Measurements from ENCODE around the gene NRDE2.

NRDE2 gene, protein sequence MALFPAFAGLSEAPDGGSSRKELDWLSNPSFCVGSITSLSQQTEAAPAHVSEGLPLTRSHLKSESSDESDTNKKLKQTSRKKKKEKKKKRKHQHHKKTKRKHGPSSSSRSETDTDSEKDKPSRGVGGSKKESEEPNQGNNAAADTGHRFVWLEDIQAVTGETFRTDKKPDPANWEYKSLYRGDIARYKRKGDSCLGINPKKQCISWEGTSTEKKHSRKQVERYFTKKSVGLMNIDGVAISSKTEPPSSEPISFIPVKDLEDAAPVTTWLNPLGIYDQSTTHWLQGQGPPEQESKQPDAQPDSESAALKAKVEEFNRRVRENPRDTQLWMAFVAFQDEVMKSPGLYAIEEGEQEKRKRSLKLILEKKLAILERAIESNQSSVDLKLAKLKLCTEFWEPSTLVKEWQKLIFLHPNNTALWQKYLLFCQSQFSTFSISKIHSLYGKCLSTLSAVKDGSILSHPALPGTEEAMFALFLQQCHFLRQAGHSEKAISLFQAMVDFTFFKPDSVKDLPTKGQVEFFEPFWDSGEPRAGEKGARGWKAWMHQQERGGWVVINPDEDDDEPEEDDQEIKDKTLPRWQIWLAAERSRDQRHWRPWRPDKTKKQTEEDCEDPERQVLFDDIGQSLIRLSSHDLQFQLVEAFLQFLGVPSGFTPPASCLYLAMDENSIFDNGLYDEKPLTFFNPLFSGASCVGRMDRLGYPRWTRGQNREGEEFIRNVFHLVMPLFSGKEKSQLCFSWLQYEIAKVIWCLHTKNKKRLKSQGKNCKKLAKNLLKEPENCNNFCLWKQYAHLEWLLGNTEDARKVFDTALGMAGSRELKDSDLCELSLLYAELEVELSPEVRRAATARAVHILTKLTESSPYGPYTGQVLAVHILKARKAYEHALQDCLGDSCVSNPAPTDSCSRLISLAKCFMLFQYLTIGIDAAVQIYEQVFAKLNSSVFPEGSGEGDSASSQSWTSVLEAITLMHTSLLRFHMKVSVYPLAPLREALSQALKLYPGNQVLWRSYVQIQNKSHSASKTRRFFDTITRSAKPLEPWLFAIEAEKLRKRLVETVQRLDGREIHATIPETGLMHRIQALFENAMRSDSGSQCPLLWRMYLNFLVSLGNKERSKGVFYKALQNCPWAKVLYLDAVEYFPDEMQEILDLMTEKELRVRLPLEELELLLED

DNA sequence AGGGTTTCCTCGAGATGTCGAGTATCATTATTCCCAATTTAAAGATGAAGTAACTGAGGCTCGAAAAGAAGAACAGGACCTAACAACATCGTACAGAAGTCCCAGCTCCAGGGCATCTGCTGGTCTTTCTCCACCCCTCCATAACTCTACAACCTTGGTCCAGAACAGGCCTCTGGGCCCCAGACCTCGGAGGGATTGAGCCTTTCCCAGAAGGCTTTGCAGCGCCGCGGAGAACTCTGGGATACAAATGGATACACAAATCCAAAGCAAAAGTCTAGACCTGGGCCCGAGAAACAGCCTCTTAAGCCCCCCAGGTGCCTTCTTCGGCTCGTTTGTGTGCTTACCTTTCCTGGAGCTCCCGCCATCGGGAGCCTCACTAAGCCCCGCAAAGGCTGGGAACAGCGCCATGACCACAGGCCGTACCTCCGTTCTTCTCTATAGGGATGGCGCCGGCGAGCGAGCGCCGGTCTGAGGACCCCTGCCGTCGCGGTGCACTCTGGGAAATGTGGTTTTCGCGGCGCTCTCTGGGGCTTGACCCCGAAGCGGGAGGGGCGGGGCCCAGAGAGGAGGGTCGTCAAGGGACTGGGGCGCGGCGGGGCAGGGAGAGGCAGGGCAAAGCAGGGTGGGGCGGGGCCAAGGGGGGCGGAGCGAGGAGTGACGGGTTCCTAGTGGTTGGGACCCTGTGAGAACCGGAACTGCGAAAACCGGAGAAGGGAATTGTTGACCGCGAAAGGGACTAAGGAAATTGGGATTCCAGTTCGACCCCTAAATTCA, at the start of gene NRDE2:
TSS of gene NRDE2 (minus strand) at position 445 of the 774 bp plus-strand sequence. CDS start at position 408, 37 bp downstream.
- peak; percentile 98 for DNase-seq

DNA sequence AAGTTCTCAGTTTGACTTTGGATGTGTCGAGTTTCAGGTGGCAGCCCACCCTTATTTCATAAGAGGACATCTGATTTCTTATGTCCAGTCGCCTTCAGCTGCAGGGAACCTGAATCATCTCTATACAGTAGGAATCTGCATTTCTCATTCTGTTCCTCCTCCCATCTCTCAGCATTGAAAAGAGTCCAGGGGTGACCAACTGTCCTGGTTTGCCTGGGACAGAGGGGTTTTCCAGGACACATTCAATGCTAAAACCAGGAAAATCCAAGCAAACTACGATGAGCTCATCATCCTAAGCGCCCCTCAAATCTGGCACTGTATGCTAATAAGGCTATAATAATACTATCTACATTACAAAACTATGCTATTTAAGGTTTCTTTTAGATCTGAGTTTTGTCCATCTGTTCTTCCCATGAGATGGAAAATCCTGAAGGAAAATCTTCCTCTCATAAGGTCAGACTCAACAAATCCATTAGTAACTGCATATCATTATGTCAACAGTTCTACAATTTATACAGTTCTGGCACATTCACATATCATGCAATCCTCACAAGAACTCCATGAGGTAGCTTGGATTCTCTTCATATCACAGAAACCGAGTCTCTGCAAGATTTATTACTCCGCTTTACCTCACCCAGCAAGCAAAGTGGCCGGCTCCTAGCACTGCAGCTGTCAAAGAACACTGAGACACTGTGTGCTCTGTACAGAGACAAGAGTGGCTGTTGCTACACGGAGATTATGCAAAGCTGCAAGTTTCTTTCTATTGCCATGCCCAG, 49.5 kb upstream of the NRDE2 start:
- DNase-seq: no peak

DNA sequence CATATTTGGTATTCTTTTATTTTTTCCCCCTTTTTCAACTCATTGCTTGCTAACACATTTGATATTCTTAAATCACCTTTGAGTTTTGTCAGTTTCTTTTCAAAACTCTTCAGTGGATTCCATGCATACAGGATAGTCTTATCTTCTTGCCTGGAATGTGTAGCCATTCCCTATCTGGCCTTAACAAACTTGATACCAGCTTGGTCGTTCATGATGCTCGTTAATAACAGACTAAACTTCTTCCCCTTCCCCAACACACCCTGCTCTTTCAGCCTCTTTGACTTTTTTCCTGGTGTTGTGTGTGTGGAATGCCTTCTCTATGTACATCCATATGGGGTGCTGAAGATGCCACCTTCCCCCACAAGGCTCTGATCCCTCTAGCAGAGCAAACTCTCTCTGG, 47.4 kb upstream of the NRDE2 start:
- DNase-seq: no peak

DNA sequence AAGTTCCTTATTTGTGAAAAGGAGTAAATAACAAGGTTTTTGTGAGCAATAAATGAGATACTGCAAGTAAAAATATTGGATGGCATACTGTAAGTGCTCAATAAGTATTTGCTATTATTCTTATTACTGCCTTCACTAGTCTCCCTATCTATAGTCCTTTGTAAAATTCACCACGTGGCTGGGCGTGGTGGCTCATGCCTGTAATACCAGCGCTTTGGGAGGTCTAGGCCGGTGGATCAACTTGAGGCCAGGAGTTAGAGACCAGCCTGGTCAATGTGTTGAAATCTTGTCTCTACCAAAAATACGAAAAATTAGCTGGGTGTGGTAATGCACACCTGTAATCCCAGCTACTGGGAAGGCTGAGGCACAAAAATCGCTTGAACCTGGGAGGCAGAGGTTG, 46.5 kb upstream of the NRDE2 start:
- DNase-seq: no peak

DNA sequence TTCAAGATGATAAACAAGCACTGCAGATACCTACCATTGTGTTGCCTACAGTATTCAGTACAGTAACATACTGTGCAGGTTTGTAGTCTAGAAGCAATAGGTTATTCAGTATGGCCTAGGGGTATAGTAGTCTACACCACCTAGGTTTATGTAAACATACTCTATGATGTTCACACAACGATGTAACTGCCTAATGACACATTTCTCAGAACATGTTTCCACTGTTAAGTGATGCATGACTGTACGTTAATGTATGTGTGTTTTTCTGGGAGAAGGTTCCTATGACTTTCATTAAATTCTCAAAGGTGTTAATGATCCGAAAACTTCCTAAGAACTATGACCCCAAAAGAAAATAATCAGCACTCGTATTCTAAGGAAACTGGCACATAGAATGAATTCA, 44.2 kb upstream of the NRDE2 start:
- DNase-seq: no peak

DNA sequence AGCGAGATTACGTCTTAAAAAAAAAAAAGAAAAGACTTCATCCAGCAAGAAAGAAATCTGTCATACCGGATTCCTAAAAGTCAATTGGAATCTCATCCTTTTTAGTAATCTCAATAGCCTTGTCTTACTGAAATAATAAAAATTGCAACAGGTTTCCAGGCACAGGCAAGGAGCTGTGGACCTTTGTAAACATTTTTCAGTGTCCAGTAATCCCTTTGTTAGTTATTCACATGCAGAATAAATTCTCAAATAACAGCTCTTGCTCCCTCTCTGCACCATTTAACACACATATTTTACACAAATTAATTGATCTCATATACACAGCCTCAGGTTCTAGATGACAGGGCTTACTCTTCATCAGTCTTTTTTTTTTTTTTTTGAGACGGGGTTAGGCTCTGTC, 43.1 kb upstream of the NRDE2 start:
- no peak for DNase-seq

DNA sequence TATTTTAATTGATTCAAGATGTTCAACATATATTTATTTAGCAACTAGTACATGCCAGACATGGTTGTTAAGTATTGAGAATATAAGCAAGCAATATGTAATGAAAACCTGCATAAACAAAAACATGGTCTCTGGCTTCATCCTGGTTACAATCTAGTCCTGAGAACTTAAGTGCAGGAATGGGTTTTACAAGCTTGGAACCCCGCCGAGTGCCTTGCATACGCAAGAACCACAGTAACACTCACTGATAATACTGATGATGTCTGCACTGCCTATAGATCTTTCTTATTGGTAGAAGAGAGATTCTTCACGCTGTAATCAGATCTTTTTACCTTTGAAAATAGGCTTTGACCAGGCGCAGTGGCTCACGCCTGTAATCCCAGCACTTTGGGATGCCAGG, 42.1 kb upstream of the NRDE2 start:
- DNase-seq: no peak

DNA sequence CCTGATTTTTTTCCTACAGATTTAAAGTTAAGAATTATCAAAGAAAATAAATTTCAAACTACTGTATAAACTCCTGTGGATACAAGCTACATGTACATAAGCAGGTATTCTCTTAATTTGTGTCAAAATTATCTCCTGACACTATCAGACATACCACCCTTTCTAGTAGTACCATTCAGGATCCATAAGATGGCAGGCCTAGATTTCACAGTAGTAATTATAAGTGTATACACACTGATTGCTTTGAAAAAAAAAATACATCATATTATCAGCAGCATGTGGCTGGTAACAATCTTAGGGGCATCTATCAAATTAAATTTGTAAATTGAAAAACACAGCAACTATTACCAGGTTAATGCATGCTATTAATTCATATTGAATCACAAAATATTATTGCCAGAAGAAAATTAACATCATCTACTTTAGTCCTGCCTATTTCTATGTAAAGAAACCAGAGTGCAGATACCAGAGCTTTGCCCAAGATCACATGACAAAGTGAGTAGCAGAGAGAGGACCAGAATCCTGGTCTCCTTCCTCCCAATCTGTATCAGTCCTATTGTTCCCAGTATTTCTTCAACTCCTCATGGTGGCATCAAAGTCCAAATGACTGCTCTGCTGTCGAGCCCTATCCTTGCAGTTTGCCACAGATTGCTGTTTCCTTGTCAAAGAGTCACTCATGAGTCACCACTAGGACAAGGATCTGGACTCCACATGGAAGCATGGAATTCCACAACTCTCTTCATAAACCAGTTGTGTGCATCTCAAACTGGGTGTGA, 37.4 kb upstream of the NRDE2 start:
- no peak for DNase-seq

DNA sequence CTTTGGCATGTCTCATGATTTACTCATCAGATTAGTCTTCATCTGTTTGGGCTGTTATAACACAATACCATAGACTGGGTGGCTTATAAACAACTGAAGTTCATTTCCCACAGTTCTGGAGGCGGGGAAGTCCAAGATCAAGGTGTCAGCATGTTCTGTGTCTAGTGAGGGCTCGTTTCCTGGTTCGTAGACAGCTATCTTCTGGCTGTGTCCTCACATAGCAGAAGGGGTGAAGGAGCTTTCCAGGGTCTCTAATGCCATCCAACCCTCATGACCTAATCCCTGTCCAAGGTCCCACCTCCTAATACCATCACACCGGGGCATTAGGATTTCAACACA, 30.8 kb upstream of the NRDE2 start:
- no peak for DNase-seq

DNA sequence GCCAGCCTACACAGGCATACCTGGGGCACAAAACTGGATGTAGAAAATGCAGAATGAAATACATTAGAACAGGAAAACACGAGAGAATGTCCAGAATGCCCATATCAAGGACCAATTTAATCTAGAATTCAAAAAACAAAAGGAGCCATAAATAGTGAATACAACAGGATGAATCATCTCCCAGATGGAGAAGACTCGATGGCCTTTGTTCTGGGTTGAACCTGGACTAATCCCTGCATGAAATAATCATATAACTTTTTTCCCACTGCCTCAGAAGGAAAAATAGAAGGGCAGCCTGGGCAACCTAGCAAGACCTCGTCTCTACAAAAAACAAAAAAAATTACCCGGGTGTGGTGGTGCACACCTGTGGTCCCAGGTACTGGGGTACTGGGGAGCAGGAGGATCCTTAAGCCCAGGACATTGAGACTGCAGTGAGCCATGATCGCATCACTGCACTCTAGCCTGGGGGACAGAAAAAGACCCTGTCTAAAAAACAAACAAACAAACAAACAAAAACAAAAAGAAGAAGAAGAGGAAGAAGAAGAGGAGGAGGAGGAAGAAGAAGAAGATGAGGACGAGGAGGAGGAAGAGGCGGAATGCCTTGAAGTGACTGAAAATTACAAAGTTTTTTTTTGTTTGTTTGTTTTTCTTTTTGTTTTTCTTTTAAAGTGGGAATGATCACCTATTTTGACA, 30.3 kb upstream of the NRDE2 start:
- no peak for DNase-seq

DNA sequence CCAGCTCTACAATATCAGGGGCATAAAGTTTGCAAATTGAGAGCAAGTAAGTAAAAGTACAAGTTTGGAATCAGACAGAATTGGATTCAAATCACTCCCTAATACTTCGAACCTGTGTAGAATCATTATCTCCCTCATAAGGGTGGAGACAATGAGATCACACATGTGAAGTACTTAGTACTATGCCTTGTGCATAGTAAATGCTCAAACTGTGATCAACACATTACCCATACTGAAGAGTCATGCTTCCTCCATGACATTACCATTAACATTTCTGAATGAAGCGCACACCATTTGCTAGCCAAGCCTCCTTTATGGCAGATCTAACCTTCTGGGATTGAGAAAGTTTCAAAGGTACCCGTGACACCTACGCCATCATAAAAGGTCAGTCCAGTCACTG, 26.6 kb upstream of the NRDE2 start:
- no peak for DNase-seq

DNA sequence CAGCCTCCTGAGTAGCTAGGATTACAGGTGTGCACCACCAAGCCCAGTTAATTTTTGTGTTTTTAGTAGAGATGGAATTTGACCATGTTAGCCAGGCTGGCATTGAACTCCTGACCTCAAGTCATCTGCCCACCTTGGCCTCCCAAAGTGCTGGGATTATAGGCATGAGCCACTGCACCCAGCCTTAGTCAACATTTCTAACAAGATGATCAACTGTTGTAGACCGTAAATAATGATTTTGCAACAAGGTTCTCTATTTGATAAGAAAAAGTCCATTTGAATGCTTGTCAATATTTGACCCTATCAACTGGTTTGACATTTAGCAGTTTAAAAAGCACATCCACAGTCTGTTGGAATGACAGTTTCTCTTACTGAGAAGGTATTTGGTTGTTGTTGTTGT, 25.2 kb upstream of the NRDE2 start:
- no peak for DNase-seq

DNA sequence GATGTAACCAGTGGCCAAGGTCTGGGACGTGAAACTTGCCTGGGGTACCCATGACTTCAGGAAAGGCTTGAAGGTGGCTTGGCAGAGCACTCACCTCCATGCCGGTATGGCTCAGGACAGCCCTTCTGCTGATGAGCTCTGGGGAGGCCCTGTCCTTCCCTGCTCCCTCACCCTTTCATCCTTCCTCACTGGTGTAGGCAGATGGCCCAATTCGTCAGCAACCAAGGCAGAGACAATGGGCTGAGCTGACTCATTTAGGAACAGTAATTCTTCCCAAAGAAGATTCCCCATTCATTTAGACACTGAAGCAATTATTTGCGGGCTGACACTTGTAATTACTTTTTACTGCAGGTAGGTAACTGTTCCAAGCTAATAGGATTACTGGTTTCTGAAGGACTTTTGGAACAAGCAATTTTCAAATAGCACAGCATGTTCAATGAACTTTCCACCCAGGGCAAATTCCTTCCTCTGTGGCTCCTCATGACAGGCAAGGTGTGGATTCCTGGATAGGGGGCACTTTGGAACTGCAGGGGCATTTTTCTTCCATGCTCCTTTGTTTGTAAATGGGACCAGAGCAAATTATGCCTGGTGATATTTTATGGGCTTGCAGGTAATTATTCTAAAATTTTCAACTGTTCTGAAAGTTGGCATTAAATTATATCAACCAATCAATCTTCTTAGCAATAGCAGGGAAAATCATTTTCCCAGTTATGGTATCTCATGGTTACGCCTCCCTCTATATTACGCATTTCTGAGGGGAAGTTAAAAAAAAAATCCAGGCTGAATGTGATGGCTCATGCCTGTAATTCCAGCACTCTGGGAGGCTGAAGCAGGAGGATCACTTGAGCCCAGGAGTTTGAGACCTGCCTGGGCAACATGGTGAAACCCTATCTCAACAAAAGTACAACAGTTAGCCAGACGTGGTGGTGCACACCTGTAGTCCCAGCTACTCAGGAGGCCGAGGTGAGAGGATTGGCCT, 24.1 kb upstream of the NRDE2 start:
- DNase-seq: no peak

DNA sequence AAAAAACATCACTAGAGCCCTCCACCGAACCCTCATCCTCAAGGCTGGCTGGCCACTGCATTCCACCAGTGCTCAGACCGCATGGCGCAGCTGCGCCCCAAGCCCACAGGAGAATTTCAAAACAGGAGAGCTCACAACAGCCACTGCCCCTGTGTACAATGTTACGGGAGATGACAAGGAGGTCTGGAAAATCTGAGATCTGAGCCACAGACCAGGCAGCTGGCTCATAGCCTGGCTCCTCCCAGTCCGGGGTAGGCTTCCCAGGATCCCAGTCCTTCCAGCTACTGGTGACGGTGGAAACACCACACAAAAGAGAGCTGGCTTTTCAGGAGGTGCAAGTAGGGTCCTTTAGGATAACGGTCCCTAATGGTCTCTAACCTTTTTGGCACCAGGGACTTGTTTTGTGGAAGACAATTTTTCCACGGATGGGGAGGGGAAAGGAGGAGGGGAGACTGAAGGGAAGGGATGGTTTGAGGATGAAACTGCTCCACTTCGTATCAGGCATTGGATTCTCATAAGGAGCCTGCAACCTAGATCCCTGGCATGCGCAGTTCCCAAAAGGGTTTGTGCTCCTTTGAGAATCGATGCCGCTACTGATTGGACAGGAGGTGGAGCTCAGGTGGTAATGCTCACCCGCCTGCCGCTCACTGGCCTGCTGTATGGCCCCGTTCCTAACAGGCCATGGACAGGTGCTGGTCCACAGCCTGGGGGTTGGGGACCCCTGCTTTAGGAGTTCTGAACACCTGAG, 23.0 kb upstream of the NRDE2 start:
- no peak for DNase-seq

DNA sequence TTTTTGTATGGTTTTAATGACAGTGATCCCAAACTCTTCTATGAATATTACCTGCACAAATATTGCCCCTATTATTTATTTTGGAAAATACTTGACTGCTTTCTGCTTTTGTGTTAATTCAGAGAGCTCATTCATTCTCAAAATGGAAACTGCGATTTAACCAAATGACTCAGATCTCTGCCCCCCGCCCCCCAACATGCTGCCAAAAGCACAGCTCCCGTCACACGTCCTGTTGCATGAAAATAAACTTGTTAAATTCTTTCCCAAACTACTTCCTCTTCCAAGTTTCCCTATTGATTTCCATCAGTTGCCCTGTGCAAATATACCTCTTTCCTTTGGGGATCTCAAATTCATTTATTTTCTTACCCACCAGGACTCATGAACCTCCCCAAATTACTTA, 18.0 kb upstream of the NRDE2 start:
- no peak for DNase-seq

DNA sequence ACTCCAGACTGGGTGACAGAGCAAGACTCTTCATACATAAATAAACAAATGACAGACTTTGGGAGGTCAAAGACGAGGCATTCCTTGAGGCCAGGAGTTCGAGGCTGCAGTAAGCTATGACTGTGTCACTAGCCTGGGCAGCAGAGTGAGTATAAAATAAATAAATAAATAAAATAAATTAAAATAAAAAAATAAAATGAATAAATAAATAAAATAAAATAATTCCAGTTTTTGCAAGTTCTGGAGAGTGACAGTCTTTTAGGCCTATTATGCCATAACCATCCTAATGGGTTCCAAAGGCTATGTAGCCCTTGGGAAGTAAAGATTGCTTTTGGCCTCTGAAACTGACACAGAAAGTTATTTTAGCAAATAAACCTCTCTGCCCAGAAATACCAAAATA, 16.5 kb upstream of the NRDE2 start:
- no peak for DNase-seq

DNA sequence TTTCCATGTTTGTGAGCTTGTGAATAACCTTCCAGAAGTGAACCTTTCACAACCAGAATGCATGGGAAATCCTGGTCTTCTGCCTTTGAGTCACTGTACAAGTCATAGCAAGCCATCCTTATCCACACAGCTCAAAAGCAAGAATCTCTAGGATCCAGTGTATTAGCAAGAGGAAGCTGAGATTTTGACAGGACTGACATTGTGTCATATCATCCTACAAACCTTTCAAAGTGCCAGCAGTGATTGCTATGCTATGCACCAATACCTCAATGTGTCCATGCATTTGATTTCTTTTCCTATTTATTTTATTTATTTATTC, 13.5 kb upstream of the NRDE2 start:
- no peak for DNase-seq

DNA sequence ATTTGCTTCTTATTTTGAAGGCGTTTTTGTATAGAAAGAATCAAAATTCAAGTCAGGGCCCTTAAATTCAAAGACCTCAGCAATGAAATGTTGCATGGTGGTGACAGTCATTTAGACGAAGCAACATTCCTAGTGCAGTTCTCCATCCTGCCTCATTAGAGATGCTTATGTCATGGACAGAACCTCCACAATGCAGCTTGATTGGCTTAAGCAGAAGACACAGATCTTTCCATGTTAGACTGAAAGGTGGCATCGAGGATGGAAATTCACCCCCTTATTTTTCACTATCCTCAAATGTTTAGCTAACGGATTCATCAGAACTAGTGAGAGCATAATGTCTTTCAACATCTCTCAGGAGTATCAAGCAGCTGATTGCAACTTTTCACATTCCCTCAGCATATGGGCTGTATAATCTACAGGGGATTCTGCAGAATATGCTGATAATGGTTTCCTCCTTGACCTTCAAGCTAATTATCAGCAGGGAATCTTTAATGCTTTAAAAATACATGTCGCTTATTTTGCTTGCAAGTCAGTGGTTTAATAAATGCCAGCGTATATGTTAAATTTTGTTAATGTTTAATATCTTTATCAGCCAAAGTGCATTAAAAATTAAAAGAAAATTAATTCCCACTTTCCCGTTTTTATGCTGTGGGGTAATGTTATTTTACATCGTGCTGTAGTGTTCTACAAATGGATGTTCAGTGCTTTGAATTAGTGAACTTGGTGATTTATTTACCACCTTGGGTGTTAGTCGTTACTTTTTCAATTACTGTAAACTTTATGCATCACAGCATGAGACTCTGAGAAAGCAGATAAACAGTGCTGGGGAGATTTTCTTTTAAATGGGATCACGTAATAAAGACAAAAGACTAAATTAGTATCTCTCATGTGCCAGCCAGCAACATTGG, 12.8 kb upstream of the NRDE2 start:
- DNase-seq: peak; percentile 20
